ENCODE data around the gene ANKDD1B.

GRCh38 chr5:75663579-75664284 is 52.5 kb downstream of the ANKDD1B start:
- TF ChIP-seq CTCF (IDR thresholded peaks at IDR 0.05) (no peak), USF2 (IDR thresholded peaks at IDR 0.05; ENCODE audit: borderline replicate concordance, low read depth, low read length) (no peak), REST (IDR thresholded peaks at IDR 0.05; ENCODE audit: low read depth, low read length) (no peak), ZBTB33 (IDR thresholded peaks at IDR 0.05; ENCODE audit: borderline replicate concordance, low read depth) (no peak), MAX (IDR thresholded peaks at IDR 0.05; ENCODE audit: low read depth) (no peak), GABPA (IDR thresholded peaks at IDR 0.05; ENCODE audit: low read depth) (no peak), RFX5 (IDR thresholded peaks at IDR 0.05; ENCODE audit: low read length) (no peak)

All from SK-N-SH (cell line).